DND-41 (cell line): ENCODE data around the gene SIDT1.

Source experiments
- ATAC-seq: fragments of 200-7000 bp; cut with Tn5 transposase; 3 replicates; pipeline ENCODE4 v1.9.1; 2021; ENCODE audit warnings: low read depth; ENCODE audit not compliant: insufficient read depth
- DNase-seq: peaks from one replicate; pipeline ENCODE4 v3.0.0-alpha.2; 2020
- H2AFZ ChIP-seq: 2 replicates; pipeline ENCODE4 v1.6.0; 2012; ENCODE audit warnings: low read depth, low read length
- H3K27ac ChIP-seq: 2 replicates; pipeline ENCODE4 v1.5.1; 2012; ENCODE audit warnings: low read length, inconsistent platforms
- H3K27me3 ChIP-seq: fragments of 200-600 bp; sonication (generic); 2 replicates; pipeline ENCODE4 v1.6.0; 2012; ENCODE audit warnings: low read length, mild to moderate bottlenecking, inconsistent platforms; ENCODE audit not compliant: insufficient read depth, poor library complexity
- H3K36me3 ChIP-seq: 2 replicates; pipeline ENCODE4 v1.5.1; 2012; ENCODE audit warnings: low read length, inconsistent platforms; ENCODE audit not compliant: insufficient read depth
- H3K4me1 ChIP-seq: 2 replicates; pipeline ENCODE4 v1.5.1; 2012; ENCODE audit warnings: mild to moderate bottlenecking, low read length; ENCODE audit not compliant: insufficient read depth
- H3K4me2 ChIP-seq: 2 replicates; pipeline ENCODE4 v1.6.0; 2012; ENCODE audit warnings: mild to moderate bottlenecking, moderate library complexity, low read length, inconsistent platforms; ENCODE audit not compliant: insufficient read depth
- H3K4me3 ChIP-seq, 2 experiments: fragments of 200-600 bp in 1 of 2; shearing (Covaris generic) in 1 of 2; 2 replicates each; pipeline ENCODE4 v1.5.1; 2012 to 2016; ENCODE audit warnings: inconsistent platforms in 2 of 2, low read length in 2 of 2, mild to moderate bottlenecking in 2 of 2, low read depth in 1 of 2, moderate library complexity in 1 of 2
- H3K79me2 ChIP-seq: 2 replicates; pipeline ENCODE4 v1.6.0; 2012; ENCODE audit warnings: low read length, inconsistent platforms; ENCODE audit not compliant: insufficient read depth
- H3K9ac ChIP-seq: 2 replicates; pipeline ENCODE4 v1.6.0; 2012; ENCODE audit warnings: low read depth, mild to moderate bottlenecking, inconsistent platforms, low read length, moderate library complexity
- H3K9me3 ChIP-seq: 2 replicates; pipeline ENCODE4 v1.5.1; 2012; ENCODE audit warnings: low read length, moderate library complexity, mild to moderate bottlenecking, inconsistent platforms; ENCODE audit not compliant: insufficient read depth, severe bottlenecking
- H4K20me1 ChIP-seq: 2 replicates; pipeline ENCODE4 v1.6.0; 2012; ENCODE audit warnings: low read length; ENCODE audit not compliant: insufficient read depth
- CTCF ChIP-seq: IDR thresholded peaks from 2 replicates; pipeline ENCODE4 v1.5.1; 2012; ENCODE audit warnings: borderline replicate concordance, low read length, moderate library complexity, mild to moderate bottlenecking; ENCODE audit not compliant: poor library complexity, severe bottlenecking; ENCODE audit errors: extremely low read depth
- EZH2 ChIP-seq: IDR thresholded peaks from 3 replicates; pipeline ENCODE4 v1.6.1; 2012; ENCODE audit warnings: borderline replicate concordance, low read depth, mild to moderate bottlenecking, moderate library complexity, low read length, inconsistent platforms; ENCODE audit not compliant: severe bottlenecking

SIDT1 gene

DNA sequence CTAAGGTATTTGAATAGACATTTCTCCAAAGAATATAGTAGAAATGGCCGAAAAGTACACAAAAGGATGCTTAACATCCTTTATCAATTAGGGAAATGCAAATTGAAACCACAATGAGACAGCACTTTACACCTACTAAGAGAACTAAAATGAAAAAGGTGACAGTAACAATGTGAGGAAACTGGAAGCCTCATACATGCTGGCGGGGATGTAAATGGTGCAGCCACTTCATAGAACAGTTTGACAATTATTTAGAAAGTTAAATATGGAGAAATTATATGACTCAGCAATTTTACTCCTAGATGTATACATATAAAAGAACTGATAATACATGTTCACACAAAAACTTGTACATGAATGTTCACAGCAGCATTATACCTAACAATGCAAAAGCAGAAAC is 30.8 kb upstream of the SIDT1 start:
- no peak overlapping the region for H3K27ac ChIP-seq
- no peaks in the 10 kb centered on the region for H3K4me1 ChIP-seq
- no peak overlapping the region for H3K9ac ChIP-seq
- no peaks in the 10 kb centered on the region for H4K20me1 ChIP-seq
- H3K36me3 ChIP-seq = peaks cover 50% of the 10 kb centered on the region; the same call in 1 of the 2 replicates
- no peaks in the 10 kb centered on the region for H3K27me3 ChIP-seq
- TF ChIP-seq EZH2 = no peak
- no peak for TF ChIP-seq CTCF
- DNase-seq (no peak), ATAC-seq (no peak)
- no peak overlapping the region for H3K4me3 ChIP-seq
- H3K9me3 ChIP-seq = no peaks in the 10 kb centered on the region
- no peak overlapping the region for H3K4me2 ChIP-seq
- no peak overlapping the region for H2AFZ ChIP-seq
- H3K79me2 ChIP-seq = no peaks in the 10 kb centered on the region

GRCh38 chr3:113505867-113506266 is 26.5 kb upstream of the SIDT1 start:
- ATAC-seq (no peak), DNase-seq (no peak)
- no peaks in the 10 kb centered on the region for H3K27me3 ChIP-seq
- no peaks in the 10 kb centered on the region for H3K4me1 ChIP-seq
- H3K4me2 ChIP-seq = no peak overlapping the region
- H3K79me2 ChIP-seq = peaks cover 11% of the 10 kb centered on the region
- no peak for TF ChIP-seq EZH2
- no peak for TF ChIP-seq CTCF
- H3K9ac ChIP-seq = no peak overlapping the region
- H4K20me1 ChIP-seq = no peaks in the 10 kb centered on the region
- H3K36me3 ChIP-seq = peaks cover 24% of the 10 kb centered on the region; the same call in 1 of the 2 replicates
- no peak overlapping the region for H2AFZ ChIP-seq
- H3K9me3 ChIP-seq = no peaks in the 10 kb centered on the region
- no peak overlapping the region for H3K4me3 ChIP-seq
- H3K27ac ChIP-seq = no peak overlapping the region

GRCh38 chr3:113507501-113508067 is 24.8 kb upstream of the SIDT1 start:
- H3K9me3 ChIP-seq = no peaks in the 10 kb centered on the region
- no peak for DNase-seq

More at GRCh38 chr3:113507501-113508067, 24.8 kb upstream of the SIDT1 start:
- H3K27ac ChIP-seq = no peak overlapping the region
- H3K9ac ChIP-seq = no peak overlapping the region
- no peaks in the 10 kb centered on the region for H4K20me1 ChIP-seq
- H3K4me1 ChIP-seq = no peaks in the 10 kb centered on the region
- peaks cover 18% of the 10 kb centered on the region; the same call in 1 of the 2 replicates for H3K36me3 ChIP-seq
- no peak overlapping the region for H3K4me2 ChIP-seq
- no peaks in the 10 kb centered on the region for H3K27me3 ChIP-seq
- ATAC-seq = no peak
- no peak overlapping the region for H3K4me3 ChIP-seq
- H3K79me2 ChIP-seq = peaks cover 16% of the 10 kb centered on the region
- H2AFZ ChIP-seq = no peak overlapping the region
- TF ChIP-seq EZH2 = no peak
- no peak for TF ChIP-seq CTCF
